Panc1 (cell line): ENCODE measurements around the gene OR51A4. TPM values are rescaled to one million over a fixed set of nuclear protein-coding genes. Genes with fewer than 3 reads are reported as not detected.

Source experiments
- ATAC-seq: fragments of 200-7000 bp; cut with Tn5 transposase; 2 replicates; pipeline ENCODE4 v1.9.1; 2020; ENCODE audit warnings: mild to moderate bottlenecking, moderate library complexity
- BruUV-seq: library from RNA; stranded (reverse); fragments of 400-500 nt; replicated peaks from 2 replicates; lab custom pipeline; 2021; lab: Mats Ljungman, UMichigan
- CTCF ChIA-PET: fragments of 300-600 bp; sonication (Branson Sonifier 250); formaldehyde crosslinking; loops from one replicate; lab custom pipeline; 2022; ENCODE audit warnings: antibody characterized with exemption; lab: Charles Lee
- POLR2A ChIA-PET: fragments of 300-600 bp; sonication (Branson Sonifier 250); formaldehyde crosslinking; loops from one replicate; lab custom pipeline; 2022; ENCODE audit warnings: antibody characterized with exemption; lab: Charles Lee
- DNase-seq: peaks from one replicate; pipeline ENCODE4 v3.0.0-alpha.2; 2010; ENCODE audit warnings: low read depth, low spot score
- H3K27ac ChIP-seq: 2 replicates; pipeline ENCODE4 v1.5.1; 2011; ENCODE audit warnings: mild to moderate bottlenecking, low read length, inconsistent platforms
- H3K27me3 ChIP-seq: fragments of 200-500 bp; sonication (Bioruptor generic); 2 replicates; pipeline ENCODE4 v1.6.0; 2014; ENCODE audit warnings: low read length, inconsistent platforms; ENCODE audit not compliant: control insufficient read depth, insufficient read depth
- H3K36me3 ChIP-seq: fragments of 200-500 bp; sonication (Bioruptor generic); 2 replicates; pipeline ENCODE4 v1.5.1; 2014; ENCODE audit warnings: inconsistent platforms, mild to moderate bottlenecking, low read length, moderate library complexity; ENCODE audit not compliant: control insufficient read depth, insufficient read depth
- H3K4me1 ChIP-seq: 2 replicates; pipeline ENCODE4 v1.5.1; 2011; ENCODE audit warnings: inconsistent platforms, mild to moderate bottlenecking, low read length, moderate library complexity; ENCODE audit not compliant: control insufficient read depth, insufficient read depth
- H3K4me3 ChIP-seq, 2 experiments: 2 replicates each; pipeline ENCODE4 v1.5.1; 2011 to 2012; ENCODE audit warnings: low read depth in 2 of 2, low read length in 2 of 2, mild to moderate bottlenecking in 2 of 2, inconsistent platforms in 1 of 2, moderate library complexity in 1 of 2
- H3K9me3 ChIP-seq: fragments of 200-500 bp; sonication (Bioruptor generic); 2 replicates; pipeline ENCODE4 v1.5.1; 2014; ENCODE audit warnings: low read depth, mild to moderate bottlenecking, inconsistent platforms, low read length, moderate library complexity; ENCODE audit not compliant: control insufficient read depth, insufficient read depth
- CTCF ChIP-seq: fragments of 450-650 bp; IDR thresholded peaks from 2 replicates; pipeline ENCODE4 v1.5.1; 2017; ENCODE audit warnings: mild to moderate bottlenecking
- POLR2AphosphoS5 ChIP-seq: IDR thresholded peaks from 2 replicates; pipeline ENCODE4 v1.6.1; 2012; ENCODE audit warnings: mild to moderate bottlenecking, low read depth, low read length, moderate library complexity
- REST ChIP-seq, 2 experiments: IDR thresholded peaks; 2 replicates each; pipeline ENCODE4 v1.6.1; 2011 to 2012; ENCODE audit warnings: low read depth in 2 of 2, control low read depth in 1 of 2, low read length in 1 of 2, mild to moderate bottlenecking in 1 of 2, moderate library complexity in 1 of 2; ENCODE audit not compliant: insufficient read depth in 1 of 2
- SIN3A ChIP-seq: IDR thresholded peaks from 2 replicates; pipeline ENCODE4 v1.6.1; 2012; ENCODE audit warnings: low read depth, mild to moderate bottlenecking, low read length, moderate library complexity, borderline replicate concordance; ENCODE audit not compliant: insufficient read depth
- TCF7L2 ChIP-seq: IDR thresholded peaks from 2 replicates; pipeline ENCODE4 v1.6.1; 2011; ENCODE audit warnings: mild to moderate bottlenecking, low read depth, low read length, inconsistent platforms
- in situ Hi-C: cut with HindIII; loops from 2 replicates; pipeline ENCODE4 v1.10.0; 2016; ENCODE audit warnings: low sequenced_read_pairs, low pct_unique_long_range_greater_than_20kb
- intact Hi-C: fragments of 100-400 bp; cut with micrococcal nuclease; formaldehyde crosslinking; loops from one replicate; pipeline ENCODE4 v1.10.0; 2022; ENCODE audit not compliant: unreplicated experiment
- total RNA-seq: library from RNA; stranded (reverse); gene quantifications from one replicate; pipeline ENCODE4 v1.2.1, GENCODE V29; 2021; ENCODE audit not compliant: unreplicated experiment

Gene OR51A4
- total RNA-seq, 1 experiment from 2014 or later, result not detected

- TF ChIP-seq REST (IDR thresholded peaks at IDR 0.05; ENCODE audit: insufficient read depth in 1 of 2, low read depth in 2 of 2, low read length in 1 of 2), result no peak
- TF ChIP-seq SIN3A, result no peak
- no peak for TF ChIP-seq TCF7L2
- no peak for TF ChIP-seq CTCF
- TF ChIP-seq POLR2AphosphoS5, result no peak
- H3K4me1 ChIP-seq, result no peaks in the 10 kb centered on the region
- ATAC-seq (no peak), DNase-seq (no peak)
- POLR2A ChIA-PET, result no interaction called here
- in situ Hi-C loops, result no loop called here
- no peaks in the 10 kb centered on the region for H3K27me3 ChIP-seq
- H3K9me3 ChIP-seq, result no peaks in the 10 kb centered on the region
- no TSS peak for BruUV-seq
- intact Hi-C loops, result no loop called here
- no peak overlapping the region for H3K4me3 ChIP-seq
- no peaks in the 10 kb centered on the region for H3K36me3 ChIP-seq
- H3K27ac ChIP-seq, result no peak overlapping the region
- CTCF ChIA-PET, result no interaction called here
Observed at GRCh38 chr11:4982678-4983077, 35.3 kb upstream of the OR51A4 start.

- Histone ChIP-seq H3K4me3 (no peak overlapping the region), H3K9me3 (no peaks in the 10 kb centered on the region), H3K27me3 (no peaks in the 10 kb centered on the region), H3K4me1 (no peaks in the 10 kb centered on the region), H3K27ac (no peak overlapping the region), H3K36me3 (no peaks in the 10 kb centered on the region)
- DNase-seq, result no peak
- in situ Hi-C loops (no loop called here), intact Hi-C loops (no loop called here)
- ChIA-PET CTCF (no interaction called here), POLR2A (no interaction called here)
- BruUV-seq, result no TSS peak
- no peak for ATAC-seq
- TF ChIP-seq CTCF (no peak), POLR2AphosphoS5 (no peak), TCF7L2 (no peak), SIN3A (no peak), REST (IDR thresholded peaks at IDR 0.05; ENCODE audit: insufficient read depth in 1 of 2, low read depth in 2 of 2, low read length in 1 of 2) (no peak)
Observed at GRCh38 chr11:4979036-4979435, 31.6 kb upstream of the OR51A4 start.
